ENCODE results near the gene DIO2. TPM values are rescaled to one million over a fixed set of nuclear protein-coding genes. Genes with fewer than 3 reads are reported as not detected.

Gene DIO2
- total RNA-seq, 1 donor from 2014 or later, result 1.0 TPM

DNA sequence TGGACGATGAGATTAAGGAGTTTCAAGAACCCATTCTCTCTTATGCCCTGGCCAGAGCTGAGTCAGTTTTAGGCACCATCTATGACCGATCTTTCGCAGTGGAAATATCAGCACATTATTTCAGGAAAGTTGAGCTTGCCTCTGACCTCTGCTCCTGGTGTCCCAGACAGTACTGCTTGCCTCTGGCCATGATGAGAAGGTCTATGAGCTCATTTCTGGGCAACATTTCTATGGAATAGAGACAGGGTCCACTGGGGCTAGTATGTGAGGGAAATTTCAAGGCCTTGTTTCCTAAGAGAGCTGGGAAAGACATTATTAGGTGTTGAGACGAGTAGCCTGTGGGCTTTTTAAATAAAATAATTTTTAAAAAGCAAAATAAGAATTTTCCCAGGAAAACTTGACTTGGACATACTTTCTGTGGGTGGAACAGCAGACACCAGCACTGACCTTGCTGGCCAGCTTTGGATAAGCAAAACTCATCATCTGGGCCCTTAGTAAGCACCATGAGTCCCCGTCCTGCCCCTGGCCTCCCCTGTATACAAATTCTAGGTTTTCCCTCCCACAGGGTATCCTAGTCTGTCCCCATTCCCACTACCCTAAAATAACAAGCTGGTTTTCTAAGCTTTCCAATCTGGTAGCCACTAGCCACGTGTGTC is 43.4 kb downstream of the DIO2 start:
- no peaks in the 10 kb centered on the region for H3K4me1 ChIP-seq
- TF ChIP-seq, protein P1, sequence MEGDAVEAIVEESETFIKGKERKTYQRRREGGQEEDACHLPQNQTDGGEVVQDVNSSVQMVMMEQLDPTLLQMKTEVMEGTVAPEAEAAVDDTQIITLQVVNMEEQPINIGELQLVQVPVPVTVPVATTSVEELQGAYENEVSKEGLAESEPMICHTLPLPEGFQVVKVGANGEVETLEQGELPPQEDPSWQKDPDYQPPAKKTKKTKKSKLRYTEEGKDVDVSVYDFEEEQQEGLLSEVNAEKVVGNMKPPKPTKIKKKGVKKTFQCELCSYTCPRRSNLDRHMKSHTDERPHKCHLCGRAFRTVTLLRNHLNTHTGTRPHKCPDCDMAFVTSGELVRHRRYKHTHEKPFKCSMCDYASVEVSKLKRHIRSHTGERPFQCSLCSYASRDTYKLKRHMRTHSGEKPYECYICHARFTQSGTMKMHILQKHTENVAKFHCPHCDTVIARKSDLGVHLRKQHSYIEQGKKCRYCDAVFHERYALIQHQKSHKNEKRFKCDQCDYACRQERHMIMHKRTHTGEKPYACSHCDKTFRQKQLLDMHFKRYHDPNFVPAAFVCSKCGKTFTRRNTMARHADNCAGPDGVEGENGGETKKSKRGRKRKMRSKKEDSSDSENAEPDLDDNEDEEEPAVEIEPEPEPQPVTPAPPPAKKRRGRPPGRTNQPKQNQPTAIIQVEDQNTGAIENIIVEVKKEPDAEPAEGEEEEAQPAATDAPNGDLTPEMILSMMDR (IDR thresholded peaks at IDR 0.05), result no peak
- intact Hi-C loops (cut with DNase I), result no loop called here
- no peak overlapping the region for H3K27ac ChIP-seq
- ATAC-seq (no peak), DNase-seq (no peak)
- no peaks in the 10 kb centered on the region for H3K36me3 ChIP-seq
- no peak overlapping the region for H3K4me3 ChIP-seq
- no peaks in the 10 kb centered on the region for H3K9me3 ChIP-seq
- no peaks in the 10 kb centered on the region for H3K27me3 ChIP-seq

GRCh38 chr14:80164991-80165721 is 46.1 kb downstream of the DIO2 start:
- DNase-seq, result no peak

GRCh38 chr14:80152763-80153162 is 58.5 kb downstream of the DIO2 start:
- H3K4me3 ChIP-seq, result no peak overlapping the region
- H3K27ac ChIP-seq, result no peak overlapping the region
- no peaks in the 10 kb centered on the region for H3K36me3 ChIP-seq
- no peaks in the 10 kb centered on the region for H3K4me1 ChIP-seq
- no peaks in the 10 kb centered on the region for H3K27me3 ChIP-seq
- H3K9me3 ChIP-seq, result no peaks in the 10 kb centered on the region
- ATAC-seq (no peak), DNase-seq (no peak)
- intact Hi-C loops (cut with DNase I), result no loop called here
- TF ChIP-seq, protein P1 (IDR thresholded peaks at IDR 0.05), result no peak

More at GRCh38 chr14:80164991-80165721, 46.1 kb downstream of the DIO2 start:
- H3K27me3 ChIP-seq, result no peaks in the 10 kb centered on the region
- H3K4me1 ChIP-seq, result no peaks in the 10 kb centered on the region
- intact Hi-C loops (cut with DNase I), result no loop called here
- H3K4me3 ChIP-seq, result no peak overlapping the region
- TF ChIP-seq, protein P1 (IDR thresholded peaks at IDR 0.05), result no peak
- H3K9me3 ChIP-seq, result no peaks in the 10 kb centered on the region
- no peaks in the 10 kb centered on the region for H3K36me3 ChIP-seq
- no peak overlapping the region for H3K27ac ChIP-seq
- no peak for ATAC-seq

GRCh38 chr14:80152166-80152565 is 59.1 kb downstream of the DIO2 start:
- Histone ChIP-seq H3K36me3 (no peaks in the 10 kb centered on the region), H3K4me3 (no peak overlapping the region), H3K4me1 (no peaks in the 10 kb centered on the region), H3K27me3 (no peaks in the 10 kb centered on the region), H3K27ac (no peak overlapping the region), H3K9me3 (no peaks in the 10 kb centered on the region)
- ATAC-seq, result no peak
- intact Hi-C loops (cut with DNase I), result no loop called here
- TF ChIP-seq, protein P1 (IDR thresholded peaks at IDR 0.05), result no peak
- no peak for DNase-seq

GRCh38 chr14:80150301-80150700 is 61.0 kb downstream of the DIO2 start:
- no peak overlapping the region for H3K27ac ChIP-seq
- no peaks in the 10 kb centered on the region for H3K4me1 ChIP-seq
- no peaks in the 10 kb centered on the region for H3K27me3 ChIP-seq
- intact Hi-C loops (cut with DNase I), result no loop called here
- no peaks in the 10 kb centered on the region for H3K36me3 ChIP-seq
- TF ChIP-seq, protein P1 (IDR thresholded peaks at IDR 0.05), result no peak
- DNase-seq, result no peak
- no peak for ATAC-seq
- no peak overlapping the region for H3K4me3 ChIP-seq
- no peaks in the 10 kb centered on the region for H3K9me3 ChIP-seq

All from upper lobe of right lung (tissue), 1 donor.